Loucy (cell line): ENCODE results near the gene CORO2A.
"Not testable (repeated sequence)": the region's sequence is repeated elsewhere in the genome, so short reads cannot be mapped to it uniquely, and the experiment has no call there.

Experiments
- H2AFZ ChIP-seq: fragments of 200-600 bp; sonication (generic); 2 replicates; pipeline ENCODE4 v1.6.0; 2016; ENCODE audit warnings: antibody characterized with exemption, mild to moderate bottlenecking, low read length, moderate library complexity
- H3F3A ChIP-seq: fragments of 200-600 bp; 2 replicates; pipeline ENCODE4 v1.6.0; 2016; ENCODE audit warnings: antibody characterized with exemption, low read depth, mild to moderate bottlenecking
- H3K27me3 ChIP-seq: fragments of 200-600 bp; sonication (generic); 2 replicates; pipeline ENCODE4 v1.6.1; 2014; ENCODE audit warnings: low read length, mild to moderate bottlenecking; ENCODE audit not compliant: insufficient read depth, poor library complexity, severe bottlenecking
- H3K36me3 ChIP-seq: fragments of 200-600 bp; sonication (generic); 2 replicates; pipeline ENCODE4 v1.6.1; 2016; ENCODE audit warnings: low read length; ENCODE audit not compliant: insufficient read depth
- H3K4me1 ChIP-seq: fragments of 200-600 bp; sonication (generic); 2 replicates; pipeline ENCODE4 v1.5.1; 2014; ENCODE audit warnings: low read length, mild to moderate bottlenecking; ENCODE audit not compliant: insufficient read depth, poor library complexity, severe bottlenecking
- H3K4me2 ChIP-seq: fragments of 200-600 bp; sonication (generic); 2 replicates; pipeline ENCODE4 v1.6.0; 2014; ENCODE audit warnings: antibody characterized with exemption, low read length, low read depth, mild to moderate bottlenecking; ENCODE audit not compliant: poor library complexity, severe bottlenecking
- H3K4me3 ChIP-seq: fragments of 200-600 bp; sonication (generic); 2 replicates; pipeline ENCODE4 v1.5.1; 2014; ENCODE audit warnings: low read length, mild to moderate bottlenecking, mixed read lengths; ENCODE audit not compliant: poor library complexity, severe bottlenecking
- H3K79me2 ChIP-seq: fragments of 200-600 bp; sonication (generic); 2 replicates; pipeline ENCODE4 v1.6.1; 2014; ENCODE audit warnings: low read length; ENCODE audit not compliant: insufficient read depth
- H3K9ac ChIP-seq: fragments of 200-600 bp; sonication (generic); 2 replicates; pipeline ENCODE4 v1.6.0; 2014; ENCODE audit warnings: mild to moderate bottlenecking, low read depth, low read length, moderate library complexity; ENCODE audit not compliant: poor library complexity, severe bottlenecking
- H3K9me2 ChIP-seq: fragments of 200-600 bp; sonication (generic); replicated peaks from 2 replicates; pipeline ENCODE4 v1.6.1; 2016; ENCODE audit warnings: low read depth, low read length, mixed read lengths
- H3K9me3 ChIP-seq: fragments of 200-600 bp; sonication (generic); 2 replicates; pipeline ENCODE4 v1.6.1; 2014; ENCODE audit warnings: mild to moderate bottlenecking, antibody characterized with exemption, low read length, low read depth; ENCODE audit not compliant: insufficient read depth
- H4K20me1 ChIP-seq: fragments of 200-600 bp; sonication (generic); 2 replicates; pipeline ENCODE4 v1.6.0; 2014; ENCODE audit warnings: antibody characterized with exemption, low read length, mild to moderate bottlenecking; ENCODE audit not compliant: insufficient read depth, poor library complexity, severe bottlenecking
- EZH2phosphoT487 ChIP-seq: fragments of 200-600 bp; IDR thresholded peaks from 2 replicates; pipeline ENCODE4 v1.6.1; 2018; ENCODE audit warnings: antibody characterized with exemption, mild to moderate bottlenecking, moderate library complexity, borderline replicate concordance
- TF ChIP-seq, protein P1 (sequence below): fragments of 200-600 bp; sonication (generic); conservative IDR thresholded peaks from 2 replicates; pipeline ENCODE4 v1.5.1; 2014; ENCODE audit warnings: mild to moderate bottlenecking, antibody characterized with exemption, low read length

CORO2A gene

GRCh38 chr9:98092613-98092931 lies 99.9 kb downstream of the CORO2A start:
- Histone ChIP-seq H3K27me3 (no peaks in the 10 kb centered on the region), H3K4me3 (no peak overlapping the region), H3K4me2 (no peak overlapping the region), H3K4me1 (no peaks in the 10 kb centered on the region), H3F3A (no peaks in the 10 kb centered on the region), H3K9me3 (no peaks in the 10 kb centered on the region), H3K9ac (no peak overlapping the region), H3K36me3 (peaks cover 14% of the 10 kb centered on the region), H3K79me2 (no peaks in the 10 kb centered on the region), H3K9me2 (no peaks in the 10 kb centered on the region), H2AFZ (no peak overlapping the region), H4K20me1 (no peaks in the 10 kb centered on the region)
- TF ChIP-seq, protein P1, sequence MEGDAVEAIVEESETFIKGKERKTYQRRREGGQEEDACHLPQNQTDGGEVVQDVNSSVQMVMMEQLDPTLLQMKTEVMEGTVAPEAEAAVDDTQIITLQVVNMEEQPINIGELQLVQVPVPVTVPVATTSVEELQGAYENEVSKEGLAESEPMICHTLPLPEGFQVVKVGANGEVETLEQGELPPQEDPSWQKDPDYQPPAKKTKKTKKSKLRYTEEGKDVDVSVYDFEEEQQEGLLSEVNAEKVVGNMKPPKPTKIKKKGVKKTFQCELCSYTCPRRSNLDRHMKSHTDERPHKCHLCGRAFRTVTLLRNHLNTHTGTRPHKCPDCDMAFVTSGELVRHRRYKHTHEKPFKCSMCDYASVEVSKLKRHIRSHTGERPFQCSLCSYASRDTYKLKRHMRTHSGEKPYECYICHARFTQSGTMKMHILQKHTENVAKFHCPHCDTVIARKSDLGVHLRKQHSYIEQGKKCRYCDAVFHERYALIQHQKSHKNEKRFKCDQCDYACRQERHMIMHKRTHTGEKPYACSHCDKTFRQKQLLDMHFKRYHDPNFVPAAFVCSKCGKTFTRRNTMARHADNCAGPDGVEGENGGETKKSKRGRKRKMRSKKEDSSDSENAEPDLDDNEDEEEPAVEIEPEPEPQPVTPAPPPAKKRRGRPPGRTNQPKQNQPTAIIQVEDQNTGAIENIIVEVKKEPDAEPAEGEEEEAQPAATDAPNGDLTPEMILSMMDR: no peak
- TF ChIP-seq EZH2phosphoT487: no peak

- Histone ChIP-seq H3K9me3 (no peaks in the 10 kb centered on the region), H3K27me3 (no peaks in the 10 kb centered on the region), H3K9me2 (no peaks in the 10 kb centered on the region), H3K4me1 (no peaks in the 10 kb centered on the region), H3K9ac (no peak overlapping the region), H2AFZ (no peak overlapping the region), H3K4me2 (no peak overlapping the region), H3F3A (no peaks in the 10 kb centered on the region), H3K36me3 (peaks cover 9% of the 10 kb centered on the region), H3K4me3 (no peak overlapping the region), H3K79me2 (no peaks in the 10 kb centered on the region), H4K20me1 (no peaks in the 10 kb centered on the region)
- TF ChIP-seq, protein P1: no peak
- no peak for TF ChIP-seq EZH2phosphoT487
These were observed 100.5 kb downstream of the CORO2A start for GRCh38 chr9:98091735-98092612.

- H3F3A ChIP-seq, H3K9me2 ChIP-seq, H3K9ac ChIP-seq, H3K4me1 ChIP-seq, H3K4me2 ChIP-seq, H3K27me3 ChIP-seq, H3K9me3 ChIP-seq, H3K4me3 ChIP-seq, H2AFZ ChIP-seq, H4K20me1 ChIP-seq, H3K79me2 ChIP-seq: not testable (repeated sequence)
- H3K36me3 ChIP-seq: peaks cover 15% of the 10 kb centered on the region
These were observed 101.8 kb downstream of the CORO2A start for GRCh38 chr9:98090674-98091073.
